ENCODE data around the gene PRMT2.

Gene PRMT2

DNA sequence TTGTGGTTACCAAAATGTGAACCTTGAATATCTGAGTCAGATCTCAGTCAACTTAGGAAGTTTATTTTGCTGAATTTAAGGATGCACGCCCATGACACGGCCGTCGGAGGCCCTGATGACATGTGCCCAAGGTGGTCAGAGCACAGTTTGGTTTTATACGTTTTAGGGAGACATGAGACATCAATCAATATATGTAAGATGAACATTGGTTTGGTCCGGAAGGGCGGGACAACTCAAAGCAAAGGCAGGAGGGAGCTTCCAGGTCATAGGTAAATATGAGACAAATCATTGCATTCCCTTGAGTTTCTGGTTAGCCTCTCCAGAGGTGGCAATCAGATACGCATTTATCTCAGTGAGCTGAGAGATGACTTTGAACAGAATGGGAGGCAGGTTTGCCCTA is 1.0 kb upstream of the PRMT2 start:
- Histone ChIP-seq H3K9ac (ENCODE audit: low read depth, low read length) (no peak overlapping the region), H3K4me1 (ENCODE audit: control insufficient read depth, insufficient read depth, low read length) (peaks cover 21% of the 10 kb centered on the region), H3K27me3 (ENCODE audit: control insufficient read depth, insufficient read depth, low read length) (no peaks in the 10 kb centered on the region), H3K9me3 (ENCODE audit: control insufficient read depth, insufficient read depth, low read length) (no peaks in the 10 kb centered on the region), H3K4me3 (ENCODE audit: low read depth, low read length) (peak overlapping the region; percentile 100), H3K36me3 (ENCODE audit: control insufficient read depth, insufficient read depth, low read length) (no peaks in the 10 kb centered on the region)

DNA sequence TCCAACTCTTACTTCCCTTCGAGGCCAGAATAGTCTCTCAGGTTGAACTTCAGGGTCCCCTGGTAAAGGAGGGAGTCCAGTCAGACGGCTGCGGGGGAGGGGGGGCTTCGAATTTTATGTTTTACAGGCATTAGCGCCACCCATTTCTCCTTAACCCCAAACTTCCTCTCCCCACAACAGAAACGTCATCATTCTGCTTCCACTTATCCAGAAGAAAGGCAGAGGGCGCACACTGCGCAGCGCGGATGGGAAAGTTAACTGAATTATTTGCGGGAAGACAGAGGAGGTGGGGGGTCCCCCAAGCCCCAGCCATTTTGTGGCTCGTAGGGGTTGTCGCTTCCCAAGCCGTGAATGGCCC is 529 bp upstream of the PRMT2 start:
- H3K36me3 ChIP-seq (ENCODE audit: control insufficient read depth, insufficient read depth, low read length) = no peaks in the 10 kb centered on the region
- peak overlapping the region; percentile 100 for H3K4me3 ChIP-seq (ENCODE audit: low read depth, low read length)
- no peaks in the 10 kb centered on the region for H3K27me3 ChIP-seq (ENCODE audit: control insufficient read depth, insufficient read depth, low read length)
- H3K4me1 ChIP-seq (ENCODE audit: control insufficient read depth, insufficient read depth, low read length) = peaks cover 21% of the 10 kb centered on the region
- H3K9ac ChIP-seq (ENCODE audit: low read depth, low read length) = peak overlapping the region; percentile 56
- no peaks in the 10 kb centered on the region for H3K9me3 ChIP-seq (ENCODE audit: control insufficient read depth, insufficient read depth, low read length)

DNA sequence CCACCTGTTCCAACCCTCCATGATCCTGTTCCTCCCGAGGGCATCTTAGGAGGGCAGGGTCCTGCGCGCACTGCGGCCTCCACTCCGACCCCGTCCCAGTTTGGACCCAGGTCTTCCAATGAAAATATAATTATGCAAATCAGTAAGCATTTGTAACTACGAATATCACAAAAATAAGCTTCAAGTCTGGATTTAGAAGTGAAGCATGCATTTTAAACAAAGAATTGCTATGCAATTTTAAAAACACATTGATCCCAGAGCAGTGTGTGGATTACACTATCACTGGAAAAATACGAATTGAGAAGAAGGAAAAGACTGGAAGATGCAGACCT is 673 bp downstream of the PRMT2 start:
- Histone ChIP-seq H3K4me3 (ENCODE audit: low read depth, low read length) (peak overlapping the region; percentile 100), H3K4me1 (ENCODE audit: control insufficient read depth, insufficient read depth, low read length) (peaks cover 21% of the 10 kb centered on the region), H3K36me3 (ENCODE audit: control insufficient read depth, insufficient read depth, low read length) (no peaks in the 10 kb centered on the region), H3K27me3 (ENCODE audit: control insufficient read depth, insufficient read depth, low read length) (no peaks in the 10 kb centered on the region), H3K9me3 (ENCODE audit: control insufficient read depth, insufficient read depth, low read length) (no peaks in the 10 kb centered on the region), H3K9ac (ENCODE audit: low read depth, low read length) (no peak overlapping the region)

DNA sequence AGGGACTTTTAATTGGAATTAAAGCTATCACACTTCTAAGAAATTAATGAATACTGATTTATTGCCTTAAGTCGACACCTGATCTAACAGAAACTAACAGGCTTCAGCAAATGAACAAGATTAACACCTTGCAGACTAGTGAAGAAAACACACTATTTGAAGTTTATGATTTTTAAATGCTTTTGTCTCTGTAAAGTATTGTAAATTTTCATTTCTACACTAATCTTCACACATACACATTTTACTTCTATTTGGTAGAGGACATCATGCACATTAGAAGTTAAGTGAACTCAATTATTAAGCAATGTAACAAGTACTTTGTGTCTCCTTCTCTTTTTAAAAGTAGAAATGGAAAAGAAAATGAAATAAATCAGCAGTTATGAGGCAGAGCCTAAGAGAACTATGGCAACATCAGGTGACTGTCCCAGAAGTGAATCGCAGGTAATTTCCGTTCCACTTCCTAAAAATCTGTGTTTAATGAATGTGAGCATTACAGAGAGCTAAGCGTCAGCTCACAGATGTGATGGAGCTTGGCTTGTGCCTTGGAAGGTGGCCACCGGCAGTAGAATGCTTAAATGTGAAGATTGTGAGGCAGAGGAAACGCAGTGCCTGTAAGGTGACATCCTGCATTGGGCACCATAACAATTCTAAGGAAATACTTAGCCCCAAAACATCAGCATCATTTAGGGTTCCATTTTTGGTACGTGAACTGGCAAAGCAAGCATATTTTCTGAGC is 1.2 kb downstream of the PRMT2 start:
- Histone ChIP-seq H3K9ac (ENCODE audit: low read depth, low read length) (no peak overlapping the region), H3K4me1 (ENCODE audit: control insufficient read depth, insufficient read depth, low read length) (peaks cover 21% of the 10 kb centered on the region), H3K36me3 (ENCODE audit: control insufficient read depth, insufficient read depth, low read length) (no peaks in the 10 kb centered on the region), H3K27me3 (ENCODE audit: control insufficient read depth, insufficient read depth, low read length) (no peaks in the 10 kb centered on the region), H3K4me3 (ENCODE audit: low read depth, low read length) (peak overlapping the region; percentile 100), H3K9me3 (ENCODE audit: control insufficient read depth, insufficient read depth, low read length) (no peaks in the 10 kb centered on the region)

DNA sequence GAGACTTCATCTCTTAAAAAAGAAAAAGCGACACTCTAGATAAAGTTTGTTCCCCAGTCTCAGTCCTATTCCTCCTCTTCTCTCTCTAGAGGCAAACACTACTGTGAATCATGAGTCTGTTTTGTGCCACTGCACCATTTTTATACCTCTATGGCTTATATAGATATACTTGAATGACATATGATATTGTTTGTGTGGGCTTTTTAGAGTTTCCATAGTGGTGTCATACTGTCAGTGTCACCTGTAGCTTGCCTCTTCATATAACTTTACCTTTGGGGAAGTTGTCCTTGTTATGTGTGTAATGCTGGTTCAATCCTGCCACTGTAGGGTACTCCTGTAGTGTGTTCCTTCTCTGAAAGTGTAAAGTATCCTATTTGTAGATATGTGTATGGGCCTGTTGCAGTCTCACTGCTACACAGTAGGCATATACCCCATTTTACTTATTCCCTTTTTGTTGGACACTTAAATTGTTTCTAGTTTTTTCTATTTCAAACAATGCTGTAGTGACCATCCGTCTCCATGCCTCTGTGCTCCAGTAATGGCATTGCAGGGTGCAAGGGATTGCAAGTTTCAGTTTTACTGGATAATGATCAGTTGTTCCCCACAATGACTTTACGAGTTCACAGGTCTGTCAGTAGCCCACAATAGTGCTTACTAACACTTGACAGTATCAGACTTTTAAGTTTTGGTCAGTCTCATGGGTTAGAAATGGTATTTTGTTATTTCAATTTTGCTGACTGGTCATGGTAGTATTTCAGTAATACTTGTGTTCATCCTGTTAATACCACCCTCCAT is 2.7 kb downstream of the PRMT2 start:
- Histone ChIP-seq H3K9me3 (ENCODE audit: control insufficient read depth, insufficient read depth, low read length) (no peaks in the 10 kb centered on the region), H3K36me3 (ENCODE audit: control insufficient read depth, insufficient read depth, low read length) (no peaks in the 10 kb centered on the region), H3K27me3 (ENCODE audit: control insufficient read depth, insufficient read depth, low read length) (no peaks in the 10 kb centered on the region), H3K4me1 (ENCODE audit: control insufficient read depth, insufficient read depth, low read length) (peaks cover 16% of the 10 kb centered on the region), H3K9ac (ENCODE audit: low read depth, low read length) (no peak overlapping the region), H3K4me3 (ENCODE audit: low read depth, low read length) (no peak overlapping the region)

DNA sequence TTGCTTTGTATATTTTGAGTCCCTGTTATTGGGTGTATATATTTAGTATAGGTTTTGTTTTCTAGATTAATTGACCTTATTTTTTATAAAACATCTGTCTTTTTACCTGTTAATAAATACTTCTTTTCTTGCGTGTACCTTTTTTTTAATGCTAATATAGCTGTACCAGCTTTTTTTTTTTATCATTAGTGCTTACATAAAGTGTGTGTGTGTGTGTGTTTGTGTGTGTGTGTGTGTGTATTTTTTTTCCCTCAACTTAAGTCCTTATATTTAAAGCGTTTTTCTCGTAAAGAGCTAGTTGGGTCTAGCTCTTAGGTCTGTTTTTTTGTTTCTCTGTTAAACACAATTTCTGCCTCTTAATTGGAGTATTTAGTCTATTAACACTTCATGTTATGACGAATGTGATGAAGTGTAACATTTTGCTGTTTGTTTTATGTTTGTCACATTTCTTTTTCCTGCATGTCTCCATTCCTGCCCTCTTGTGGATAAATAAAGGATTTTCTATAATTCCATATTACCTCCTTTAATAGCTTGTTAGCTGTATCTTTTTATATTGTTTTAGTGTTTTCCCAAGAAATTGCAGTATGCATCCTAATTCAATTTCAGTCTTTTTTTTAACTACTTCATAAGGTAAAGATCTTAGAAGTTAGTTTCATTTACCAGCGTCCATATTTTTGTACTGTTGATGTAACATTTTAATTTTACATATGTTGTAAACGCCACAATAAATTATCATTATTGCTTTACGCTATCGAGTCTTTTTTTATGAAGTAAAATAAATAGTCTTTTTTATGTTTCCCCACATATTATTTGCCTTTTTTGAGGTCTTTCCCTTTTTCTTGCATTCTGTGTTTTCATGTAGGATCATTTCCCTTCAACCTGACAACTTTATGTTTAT is 4.3 kb downstream of the PRMT2 start:
- Histone ChIP-seq H3K4me3 (ENCODE audit: low read depth, low read length) (no peak overlapping the region), H3K36me3 (ENCODE audit: control insufficient read depth, insufficient read depth, low read length) (peaks cover 13% of the 10 kb centered on the region), H3K9me3 (ENCODE audit: control insufficient read depth, insufficient read depth, low read length) (no peaks in the 10 kb centered on the region), H3K9ac (ENCODE audit: low read depth, low read length) (no peak overlapping the region), H3K27me3 (ENCODE audit: control insufficient read depth, insufficient read depth, low read length) (no peaks in the 10 kb centered on the region), H3K4me1 (ENCODE audit: control insufficient read depth, insufficient read depth, low read length) (no peaks in the 10 kb centered on the region)

DNA sequence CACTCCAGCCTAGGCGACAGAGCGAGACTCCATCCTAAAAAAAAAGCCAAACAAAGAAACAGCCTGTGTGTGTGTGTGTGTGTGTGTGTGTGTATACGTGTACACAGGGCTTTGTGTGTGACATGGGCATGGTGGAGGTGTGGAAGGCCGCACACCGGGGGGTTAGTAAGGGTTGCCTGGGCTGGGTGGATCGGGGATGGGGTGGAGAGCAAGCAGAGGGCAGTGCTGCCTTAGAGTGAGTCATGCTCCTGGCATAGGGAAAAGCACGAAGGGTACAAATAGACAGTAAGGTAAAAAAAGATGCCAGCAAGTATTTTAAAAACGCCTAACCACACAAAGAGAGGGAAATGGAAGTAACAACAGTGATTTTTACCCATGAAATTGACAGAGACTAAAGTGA is 6.2 kb downstream of the PRMT2 start:
- H3K9ac ChIP-seq (ENCODE audit: low read depth, low read length) = no peak overlapping the region
- no peaks in the 10 kb centered on the region for H3K9me3 ChIP-seq (ENCODE audit: control insufficient read depth, insufficient read depth, low read length)
- no peaks in the 10 kb centered on the region for H3K4me1 ChIP-seq (ENCODE audit: control insufficient read depth, insufficient read depth, low read length)
- H3K4me3 ChIP-seq (ENCODE audit: low read depth, low read length) = no peak overlapping the region
- peaks cover 21% of the 10 kb centered on the region for H3K36me3 ChIP-seq (ENCODE audit: control insufficient read depth, insufficient read depth, low read length)
- no peaks in the 10 kb centered on the region for H3K27me3 ChIP-seq (ENCODE audit: control insufficient read depth, insufficient read depth, low read length)

DNA sequence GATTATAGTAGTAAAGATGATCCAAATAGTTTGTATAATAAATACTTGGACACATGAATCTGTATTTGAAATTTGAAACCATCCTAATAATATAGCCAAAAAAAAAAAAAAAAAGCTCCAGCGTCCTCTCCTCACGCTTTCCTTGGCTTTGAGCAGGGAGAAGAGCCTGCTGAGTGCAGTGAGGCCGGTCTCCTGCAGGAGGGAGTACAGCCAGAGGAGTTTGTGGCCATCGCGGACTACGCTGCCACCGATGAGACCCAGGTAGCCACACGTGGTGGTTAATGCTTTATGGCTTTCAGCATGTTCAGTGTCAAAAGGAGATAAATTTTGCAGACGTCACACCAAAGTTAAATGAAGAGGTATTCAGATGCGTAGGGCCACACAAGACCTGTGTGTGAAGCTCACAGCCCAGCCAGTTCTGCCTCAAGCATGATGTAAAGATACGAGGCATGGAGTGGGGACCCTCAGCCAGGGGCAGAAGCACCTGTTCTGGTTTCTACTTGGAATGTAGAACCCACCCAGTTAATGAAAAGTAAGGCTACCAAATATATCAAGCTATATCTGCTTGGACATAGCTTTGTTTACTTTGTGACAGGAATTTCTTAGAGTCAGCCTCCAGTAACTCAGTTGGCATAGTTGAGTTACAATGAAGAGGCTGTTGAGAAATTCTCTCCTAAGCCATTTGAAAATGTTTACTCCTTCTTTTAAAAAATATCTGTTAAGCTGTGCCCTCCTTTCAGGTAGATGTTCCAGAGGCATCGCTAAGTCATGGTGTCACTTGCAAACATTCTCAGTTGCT is 8.1 kb downstream of the PRMT2 start:
- Histone ChIP-seq H3K9ac (ENCODE audit: low read depth, low read length) (no peak overlapping the region), H3K4me3 (ENCODE audit: low read depth, low read length) (no peak overlapping the region), H3K27me3 (ENCODE audit: control insufficient read depth, insufficient read depth, low read length) (no peaks in the 10 kb centered on the region), H3K9me3 (ENCODE audit: control insufficient read depth, insufficient read depth, low read length) (no peaks in the 10 kb centered on the region), H3K4me1 (ENCODE audit: control insufficient read depth, insufficient read depth, low read length) (no peaks in the 10 kb centered on the region), H3K36me3 (ENCODE audit: control insufficient read depth, insufficient read depth, low read length) (peaks cover 27% of the 10 kb centered on the region)

DNA sequence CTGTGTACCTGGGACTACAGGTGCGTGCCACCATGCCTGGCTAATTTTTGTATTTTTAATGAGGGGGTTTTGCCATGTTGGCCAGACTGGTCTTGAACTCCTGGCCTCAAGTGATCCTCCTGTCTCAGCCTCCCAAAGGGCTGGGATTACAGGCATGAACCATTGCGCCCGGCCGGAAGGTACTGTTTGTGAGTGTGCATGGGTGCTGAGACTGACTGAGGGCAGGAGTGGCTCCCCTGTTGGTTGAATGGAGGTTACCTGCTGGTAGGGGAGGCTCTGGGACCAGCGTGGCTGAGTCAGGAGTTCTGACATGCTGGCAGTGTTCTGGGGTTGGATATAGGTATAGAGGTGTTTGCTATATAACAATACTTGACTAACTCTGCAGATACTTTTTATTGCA is 10.4 kb downstream of the PRMT2 start:
- Histone ChIP-seq H3K4me1 (ENCODE audit: control insufficient read depth, insufficient read depth, low read length) (no peaks in the 10 kb centered on the region), H3K4me3 (ENCODE audit: low read depth, low read length) (no peak overlapping the region), H3K9me3 (ENCODE audit: control insufficient read depth, insufficient read depth, low read length) (no peaks in the 10 kb centered on the region), H3K36me3 (ENCODE audit: control insufficient read depth, insufficient read depth, low read length) (peaks cover 47% of the 10 kb centered on the region), H3K27me3 (ENCODE audit: control insufficient read depth, insufficient read depth, low read length) (no peaks in the 10 kb centered on the region), H3K9ac (ENCODE audit: low read depth, low read length) (no peak overlapping the region)

DNA sequence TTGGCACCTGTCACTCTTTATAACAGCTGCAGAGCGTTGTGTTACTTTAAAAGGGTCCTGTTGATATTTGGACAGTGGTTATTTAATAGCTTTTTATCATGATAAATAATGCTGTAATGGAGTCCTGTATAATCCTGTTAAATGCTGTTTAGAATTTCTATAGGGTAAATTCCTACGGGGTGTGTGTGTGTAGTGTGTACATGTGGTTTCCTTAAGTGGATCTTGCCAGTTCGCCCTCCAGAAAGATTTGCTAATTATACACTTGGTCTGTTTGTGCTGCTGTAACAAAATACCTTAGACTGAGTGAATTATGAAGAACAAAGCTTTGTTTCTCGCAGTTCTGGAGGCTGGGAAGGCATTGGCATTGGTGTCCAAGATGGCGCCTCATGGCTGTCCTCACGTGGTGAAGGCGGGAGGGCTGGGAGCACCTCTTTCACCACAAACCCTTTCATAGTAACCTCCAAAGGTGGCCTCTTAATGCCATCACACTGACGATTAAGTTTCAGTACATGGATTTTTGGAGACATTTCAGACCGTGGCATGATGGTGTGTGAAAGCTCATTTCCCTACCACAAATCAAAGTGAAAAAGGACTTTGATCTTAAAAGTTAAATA is 11.2 kb downstream of the PRMT2 start:
- Histone ChIP-seq H3K36me3 (ENCODE audit: control insufficient read depth, insufficient read depth, low read length) (peaks cover 50% of the 10 kb centered on the region), H3K4me1 (ENCODE audit: control insufficient read depth, insufficient read depth, low read length) (no peaks in the 10 kb centered on the region), H3K27me3 (ENCODE audit: control insufficient read depth, insufficient read depth, low read length) (no peaks in the 10 kb centered on the region), H3K9ac (ENCODE audit: low read depth, low read length) (no peak overlapping the region), H3K4me3 (ENCODE audit: low read depth, low read length) (no peak overlapping the region), H3K9me3 (ENCODE audit: control insufficient read depth, insufficient read depth, low read length) (no peaks in the 10 kb centered on the region)

DNA sequence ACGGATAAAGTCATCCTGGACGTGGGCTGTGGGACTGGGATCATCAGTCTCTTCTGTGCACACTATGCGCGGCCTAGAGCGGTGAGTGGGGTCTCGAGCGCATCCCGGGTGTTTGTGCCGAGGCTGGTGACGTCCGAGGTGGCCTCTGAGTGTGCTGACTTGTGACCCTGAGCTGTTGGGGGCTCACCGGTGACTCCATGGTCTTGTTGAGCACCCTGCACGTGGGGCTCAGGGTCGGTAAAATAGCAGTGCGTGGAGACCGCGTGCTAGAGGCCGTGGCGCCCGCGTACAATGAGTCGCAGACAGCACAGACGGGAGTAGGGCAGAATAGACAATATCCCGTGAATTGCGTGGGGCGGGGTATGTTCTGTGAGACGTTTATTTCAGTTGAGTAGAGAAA is 13.1 kb downstream of the PRMT2 start:
- H3K9ac ChIP-seq (ENCODE audit: low read depth, low read length) = no peak overlapping the region
- peaks cover 56% of the 10 kb centered on the region for H3K36me3 ChIP-seq (ENCODE audit: control insufficient read depth, insufficient read depth, low read length)
- H3K4me3 ChIP-seq (ENCODE audit: low read depth, low read length) = no peak overlapping the region
- no peaks in the 10 kb centered on the region for H3K27me3 ChIP-seq (ENCODE audit: control insufficient read depth, insufficient read depth, low read length)
- no peaks in the 10 kb centered on the region for H3K4me1 ChIP-seq (ENCODE audit: control insufficient read depth, insufficient read depth, low read length)
- H3K9me3 ChIP-seq (ENCODE audit: control insufficient read depth, insufficient read depth, low read length) = no peaks in the 10 kb centered on the region
